GM18870 (cell line): ENCODE measurements around the gene ADAMTS20.
"Not testable (repeated sequence)": the region's sequence is repeated elsewhere in the genome, so short reads cannot be mapped to it uniquely, and the experiment has no call there.

ENCODE experiments used
- ATAC-seq: cut with Tn5 transposase; IDR thresholded peaks from one replicate; pipeline ENCODE4 v1.9.1; 2021; ENCODE audit warnings: moderate library complexity; ENCODE audit not compliant: unreplicated experiment

The ADAMTS20 gene

GRCh38 chr12:43551971-43552559 is at the start of gene ADAMTS20:
TSS of gene ADAMTS20 (minus strand) at chr12:43552203. CDS start at chr12:43551921, 282 bp downstream.
- ATAC-seq, result no peak

GRCh38 chr12:43599708-43600107 is 47.7 kb upstream of the ADAMTS20 start:
- ATAC-seq, result no peak

- ATAC-seq, result no peak
These were observed 47.1 kb upstream of the ADAMTS20 start for GRCh38 chr12:43599066-43599465.

GRCh38 chr12:43590307-43590706 is 38.3 kb upstream of the ADAMTS20 start:
- ATAC-seq, result no peak

- ATAC-seq, result no peak
These were observed 34.7 kb upstream of the ADAMTS20 start for GRCh38 chr12:43586646-43587245.

- no peak for ATAC-seq
These were observed 33.7 kb upstream of the ADAMTS20 start for GRCh38 chr12:43585676-43586075.

- no peak for ATAC-seq
These were observed 28.6 kb upstream of the ADAMTS20 start for GRCh38 chr12:43580601-43581000.

GRCh38 chr12:43579206-43579605 is 27.2 kb upstream of the ADAMTS20 start:
- no peak for ATAC-seq

- ATAC-seq, result no peak
These were observed 26.8 kb upstream of the ADAMTS20 start for GRCh38 chr12:43578782-43579181.

- no peak for ATAC-seq
These were observed 25.4 kb upstream of the ADAMTS20 start for GRCh38 chr12:43577381-43577780.

- ATAC-seq, result no peak
These were observed 24.2 kb upstream of the ADAMTS20 start for GRCh38 chr12:43576162-43576561.

GRCh38 chr12:43571885-43572284 is 19.9 kb upstream of the ADAMTS20 start:
- ATAC-seq, result no peak

- no peak for ATAC-seq
These were observed 4.1 kb upstream of the ADAMTS20 start for GRCh38 chr12:43556057-43556456.

- no peak for ATAC-seq
These were observed 578 bp downstream of the ADAMTS20 start for GRCh38 chr12:43551279-43551970.

- no peak for ATAC-seq
These were observed 1.2 kb downstream of the ADAMTS20 start for GRCh38 chr12:43550831-43551271.

GRCh38 chr12:43544703-43545102 is 7.3 kb downstream of the ADAMTS20 start:
- ATAC-seq, result no peak

- no peak for ATAC-seq
These were observed 11.5 kb downstream of the ADAMTS20 start for GRCh38 chr12:43540470-43540869.

GRCh38 chr12:43537675-43538074 is 14.3 kb downstream of the ADAMTS20 start:
- ATAC-seq, result not testable (repeated sequence)

GRCh38 chr12:43516045-43516444 is 36.0 kb downstream of the ADAMTS20 start:
- ATAC-seq, result no peak

- no peak for ATAC-seq
These were observed 50.3 kb downstream of the ADAMTS20 start for GRCh38 chr12:43501703-43502102.

GRCh38 chr12:43493261-43493797 is 58.7 kb downstream of the ADAMTS20 start:
- ATAC-seq, result no peak
